Smooth muscle cell (in vitro differentiated cells): ENCODE measurements around the gene POLR3G. TPM values are rescaled to one million over a fixed set of nuclear protein-coding genes. Genes with fewer than 3 reads are reported as not detected.

Experiments used
- DNase-seq: peaks from one replicate; lab custom pipeline; 2025; ENCODE audit not compliant: unreplicated experiment; lab: John Stamatoyannopoulos, UW
- H2AFZ ChIP-seq: fragments of 200-600 bp; sonication (generic); 2 replicates; pipeline ENCODE4 v1.6.0; 2016; ENCODE audit warnings: antibody characterized with exemption, low read depth, mild to moderate bottlenecking
- H3F3A ChIP-seq: fragments of 200-600 bp; sonication (generic); 2 replicates; pipeline ENCODE4 v1.6.0; 2017; ENCODE audit warnings: antibody characterized with exemption, low read depth
- H3K27ac ChIP-seq: fragments of 200-600 bp; sonication (generic); 2 replicates; pipeline ENCODE4 v1.5.1; 2016; ENCODE audit warnings: low read depth, mild to moderate bottlenecking
- H3K27me3 ChIP-seq: fragments of 200-600 bp; sonication (generic); 2 replicates; pipeline ENCODE4 v1.6.1; 2016; ENCODE audit warnings: low read depth, mild to moderate bottlenecking
- H3K36me3 ChIP-seq: fragments of 200-600 bp; sonication (generic); 2 replicates; pipeline ENCODE4 v1.5.1; 2016; ENCODE audit warnings: low read depth
- H3K4me1 ChIP-seq: fragments of 200-600 bp; sonication (generic); 2 replicates; pipeline ENCODE4 v1.5.1; 2016; ENCODE audit warnings: low read depth
- H3K4me2 ChIP-seq: fragments of 200-600 bp; sonication (generic); 2 replicates; pipeline ENCODE4 v1.6.0; 2016; ENCODE audit warnings: mild to moderate bottlenecking
- H3K4me3 ChIP-seq: fragments of 200-600 bp; sonication (generic); 2 replicates; pipeline ENCODE4 v1.5.1; 2016; ENCODE audit warnings: mild to moderate bottlenecking
- H3K79me2 ChIP-seq: fragments of 200-600 bp; sonication (generic); 2 replicates; pipeline ENCODE4 v1.6.0; 2016; ENCODE audit warnings: low read depth, mild to moderate bottlenecking
- H3K9ac ChIP-seq: fragments of 200-600 bp; sonication (generic); 2 replicates; pipeline ENCODE4 v1.6.0; 2016; ENCODE audit warnings: low read depth
- H3K9me3 ChIP-seq: fragments of 200-600 bp; sonication (generic); replicated peaks from 2 replicates; pipeline ENCODE4 v1.5.1; 2016; ENCODE audit warnings: low read depth
- H4K20me1 ChIP-seq: fragments of 200-600 bp; sonication (generic); 2 replicates; pipeline ENCODE4 v1.6.0; 2016; ENCODE audit warnings: low read depth
- WGBS: methylation state at CpG from one replicate; pipeline ENCODE4 v1.1.7; 2016; ENCODE audit warnings: low lambda C conversion rate; 5-methylcytosine and 5-hydroxymethylcytosine counted together
- polyA plus RNA-seq: library from polyadenylated mRNA; unstranded; fragments of >200 nt; fragmentation: Nextera tagmentation; extraction: Ambion mirVana; gene quantifications from 2 replicates; pipeline ENCODE4 v1.2.1, GENCODE V29; 2016
- total RNA-seq: library from RNA; depleted of rRNA; stranded (reverse); fragments of >200 nt; gene quantifications from 2 replicates; pipeline ENCODE4 v1.2.3, GENCODE V29; 2014
- TF ChIP-seq, protein P1 (sequence below): fragments of 200-600 bp; sonication (generic); IDR thresholded peaks from 2 replicates; pipeline ENCODE4 v1.5.1; 2017; ENCODE audit warnings: borderline replicate concordance, mild to moderate bottlenecking, antibody characterized with exemption; ENCODE audit not compliant: insufficient read depth, poor library complexity, severe bottlenecking

Gene POLR3G
- total and polyA plus RNA-seq, 2 experiments from 2014 or later: 1.6 to 2.3 TPM

DNA sequence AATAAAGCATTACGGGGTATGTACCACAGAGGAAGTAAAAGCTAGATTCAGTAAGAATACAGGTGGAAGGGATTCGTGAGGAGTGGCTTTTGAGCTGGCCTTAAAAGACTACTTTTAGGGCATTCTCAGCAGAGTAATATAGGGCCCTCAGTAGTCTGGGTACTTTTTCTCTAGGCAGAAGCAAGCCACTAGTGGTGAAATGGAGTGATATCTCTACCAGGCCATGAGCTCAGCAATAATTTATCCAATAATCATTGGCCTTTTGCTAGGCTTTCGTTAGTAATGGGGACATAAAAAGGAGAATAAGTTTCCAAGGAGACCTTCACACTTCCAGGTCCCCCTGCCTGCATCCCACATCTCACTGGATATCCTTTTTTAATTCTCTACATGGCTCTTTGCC lies 1.7 kb downstream of the POLR3G start:
- WGBS: 67% methylated on average over 3 of the region's 3 CpGs

DNA sequence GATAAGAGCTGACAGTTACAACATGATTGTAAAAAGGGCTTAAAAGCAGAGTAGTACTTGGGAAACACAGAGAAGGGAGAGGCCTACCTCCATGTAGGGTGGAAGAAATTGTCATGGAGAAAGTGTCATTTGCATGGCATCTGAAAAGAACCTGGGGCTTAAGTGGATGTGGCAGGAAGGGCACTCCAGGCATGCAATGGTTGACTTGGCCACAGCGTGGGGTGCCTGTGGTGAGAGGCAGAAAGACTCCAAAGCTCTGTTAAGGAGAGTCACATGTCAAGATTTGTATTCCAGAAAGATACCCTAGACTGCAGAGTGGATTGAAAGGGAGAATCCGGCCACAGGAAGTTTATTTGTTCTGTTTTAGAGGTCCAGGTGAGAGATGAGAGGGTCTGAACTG lies 2.4 kb downstream of the POLR3G start:
- no peak overlapping the region for H3K27ac ChIP-seq
- no peaks in the 10 kb centered on the region for H3F3A ChIP-seq
- H2AFZ ChIP-seq: no peak overlapping the region
- no peak overlapping the region for H3K4me2 ChIP-seq
- WGBS: 51% methylated on average over 2 of the region's 2 CpGs
- no peak overlapping the region for H3K9ac ChIP-seq
- H4K20me1 ChIP-seq: no peaks in the 10 kb centered on the region
- TF ChIP-seq, protein P1, sequence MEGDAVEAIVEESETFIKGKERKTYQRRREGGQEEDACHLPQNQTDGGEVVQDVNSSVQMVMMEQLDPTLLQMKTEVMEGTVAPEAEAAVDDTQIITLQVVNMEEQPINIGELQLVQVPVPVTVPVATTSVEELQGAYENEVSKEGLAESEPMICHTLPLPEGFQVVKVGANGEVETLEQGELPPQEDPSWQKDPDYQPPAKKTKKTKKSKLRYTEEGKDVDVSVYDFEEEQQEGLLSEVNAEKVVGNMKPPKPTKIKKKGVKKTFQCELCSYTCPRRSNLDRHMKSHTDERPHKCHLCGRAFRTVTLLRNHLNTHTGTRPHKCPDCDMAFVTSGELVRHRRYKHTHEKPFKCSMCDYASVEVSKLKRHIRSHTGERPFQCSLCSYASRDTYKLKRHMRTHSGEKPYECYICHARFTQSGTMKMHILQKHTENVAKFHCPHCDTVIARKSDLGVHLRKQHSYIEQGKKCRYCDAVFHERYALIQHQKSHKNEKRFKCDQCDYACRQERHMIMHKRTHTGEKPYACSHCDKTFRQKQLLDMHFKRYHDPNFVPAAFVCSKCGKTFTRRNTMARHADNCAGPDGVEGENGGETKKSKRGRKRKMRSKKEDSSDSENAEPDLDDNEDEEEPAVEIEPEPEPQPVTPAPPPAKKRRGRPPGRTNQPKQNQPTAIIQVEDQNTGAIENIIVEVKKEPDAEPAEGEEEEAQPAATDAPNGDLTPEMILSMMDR: no peak
- no peak overlapping the region for H3K4me3 ChIP-seq
- peaks cover 23% of the 10 kb centered on the region for H3K4me1 ChIP-seq
- H3K79me2 ChIP-seq: peaks cover 6% of the 10 kb centered on the region
- no peaks in the 10 kb centered on the region for H3K27me3 ChIP-seq
- no peak for DNase-seq
- no peaks in the 10 kb centered on the region for H3K9me3 ChIP-seq
- no peaks in the 10 kb centered on the region for H3K36me3 ChIP-seq

More for the DNA sequence above, 1.7 kb downstream of the POLR3G start:
- Histone ChIP-seq H3K9me3 (no peaks in the 10 kb centered on the region), H2AFZ (peak overlapping the region; percentile 60), H3K4me3 (no peak overlapping the region), H3K4me1 (peaks cover 23% of the 10 kb centered on the region), H4K20me1 (no peaks in the 10 kb centered on the region), H3K27me3 (no peaks in the 10 kb centered on the region), H3K9ac (no peak overlapping the region), H3F3A (no peaks in the 10 kb centered on the region), H3K36me3 (no peaks in the 10 kb centered on the region), H3K27ac (no peak overlapping the region), H3K4me2 (no peak overlapping the region), H3K79me2 (peaks cover 7% of the 10 kb centered on the region)
- TF ChIP-seq, protein P1: no peak
- no peak for DNase-seq

DNA sequence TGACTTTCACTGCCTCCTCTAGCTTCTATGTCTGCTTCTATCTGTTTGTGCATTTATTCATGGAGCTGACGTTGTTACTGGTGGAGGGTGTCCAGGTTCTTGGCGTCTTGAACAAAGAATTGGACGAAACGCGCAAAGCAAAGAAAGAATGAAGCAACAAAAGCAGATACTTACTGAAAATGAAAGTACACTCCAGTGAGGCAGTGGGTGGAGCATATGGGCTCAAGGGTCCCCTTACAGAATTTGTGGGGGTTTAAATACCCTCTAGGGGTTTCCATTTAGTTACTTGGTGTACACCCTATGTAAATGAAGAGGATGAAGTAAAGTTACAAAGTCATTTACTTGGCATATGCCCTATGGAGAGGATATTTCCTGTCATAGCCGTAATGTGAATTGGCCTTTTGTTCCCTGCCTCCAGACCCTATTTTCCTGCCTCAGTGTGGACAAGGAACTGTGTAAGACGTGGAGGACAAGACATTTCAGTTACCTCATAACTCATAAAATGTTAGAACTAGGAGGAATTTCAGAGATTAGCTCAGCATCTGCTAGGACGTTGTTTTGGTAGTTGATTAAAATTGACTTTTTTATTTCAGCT lies 3.1 kb downstream of the POLR3G start:
- Histone ChIP-seq H2AFZ (no peak overlapping the region), H3K79me2 (no peaks in the 10 kb centered on the region), H3K9ac (no peak overlapping the region), H3K4me2 (no peak overlapping the region), H3F3A (no peaks in the 10 kb centered on the region), H3K27ac (no peak overlapping the region), H3K4me1 (peaks cover 23% of the 10 kb centered on the region), H3K27me3 (no peaks in the 10 kb centered on the region), H3K4me3 (no peak overlapping the region), H4K20me1 (no peaks in the 10 kb centered on the region), H3K36me3 (no peaks in the 10 kb centered on the region), H3K9me3 (no peaks in the 10 kb centered on the region)
- 83% methylated on average over 8 of the region's 8 CpGs for WGBS
- no peak for DNase-seq
- TF ChIP-seq, protein P1: no peak
